Liver (tissue), 9 donors: ENCODE measurements around the gene CEP43. TPM values are rescaled to one million over a fixed set of nuclear protein-coding genes. Genes with fewer than 3 reads are reported as not detected.

Source experiments
- DNase-seq: peaks from one replicate; pipeline ENCODE4 v3.0.0-alpha.2; 2017; ENCODE audit warnings: low spot score
- H3K27ac ChIP-seq, 2 donors: one replicate each; pipeline ENCODE4 v1.7.0; 2013; ENCODE audit warnings: inconsistent platforms in 2 of 2, low read length in 2 of 2, control low read depth in 1 of 2, low read depth in 1 of 2, mild to moderate bottlenecking in 1 of 2
- H3K27me3 ChIP-seq, 4 donors: one replicate each; pipeline versions ENCODE4 v1.6.1 to v1.7.0; 2013; ENCODE audit warnings: low read length in 3 of 4, inconsistent platforms in 1 of 4, mild to moderate bottlenecking in 1 of 4, moderate library complexity in 1 of 4; ENCODE audit not compliant: control insufficient read depth in 4 of 4, insufficient read depth in 4 of 4
- H3K36me3 ChIP-seq, 4 donors: one replicate each; pipeline versions ENCODE4 v1.6.1 to v1.7.0; 2013; ENCODE audit warnings: low read length in 3 of 4, mild to moderate bottlenecking in 3 of 4, low read depth in 1 of 4, moderate library complexity in 1 of 4; ENCODE audit not compliant: control insufficient read depth in 4 of 4, insufficient read depth in 3 of 4
- H3K4me1 ChIP-seq, 4 donors: one replicate each; pipeline versions ENCODE4 v1.6.1 to v1.7.0; 2013; ENCODE audit warnings: low read length in 3 of 4, mild to moderate bottlenecking in 3 of 4, moderate library complexity in 1 of 4; ENCODE audit not compliant: control insufficient read depth in 4 of 4, insufficient read depth in 4 of 4
- H3K4me3 ChIP-seq, 3 donors: one replicate each; pipeline versions ENCODE4 v1.6.1 to v1.7.0; 2013; ENCODE audit warnings: low read length in 3 of 3, control low read depth in 1 of 3, low read depth in 1 of 3, mild to moderate bottlenecking in 1 of 3
- H3K9ac ChIP-seq, 2 donors: one replicate each; pipeline ENCODE4 v1.7.0; 2013; ENCODE audit warnings: low read length in 2 of 2, mild to moderate bottlenecking in 2 of 2, moderate library complexity in 2 of 2, control low read depth in 1 of 2, low read depth in 1 of 2
- H3K9me3 ChIP-seq, 4 donors: one replicate each; pipeline versions ENCODE4 v1.6.1 to v1.7.0; 2013; ENCODE audit warnings: low read length in 3 of 4; ENCODE audit not compliant: control insufficient read depth in 4 of 4
- ATF3 ChIP-seq: IDR thresholded peaks from 2 replicates; pipeline ENCODE4 v1.6.1; 2016; ENCODE audit warnings: antibody characterized with exemption
- EGR1 ChIP-seq, 2 donors: IDR thresholded peaks; 2 replicates each; pipeline ENCODE4 v1.6.1; 2016 to 2018; ENCODE audit warnings: antibody characterized with exemption in 2 of 2, low read depth in 2 of 2
- FOXA1 ChIP-seq: IDR thresholded peaks from 2 replicates; pipeline ENCODE4 v1.6.1; 2016; ENCODE audit warnings: antibody characterized with exemption
- FOXA2 ChIP-seq: IDR thresholded peaks from 2 replicates; pipeline ENCODE4 v1.6.1; 2016; ENCODE audit warnings: antibody characterized with exemption
- GABPA ChIP-seq, 2 donors: IDR thresholded peaks in 1 of 2; conservative IDR thresholded peaks in 1 of 2; 2 replicates each; pipeline ENCODE4 v1.6.1; 2016; ENCODE audit warnings: antibody characterized with exemption in 2 of 2, mild to moderate bottlenecking in 1 of 2, moderate library complexity in 1 of 2
- HNF4A ChIP-seq, 2 donors: conservative IDR thresholded peaks; 2 replicates each; pipeline ENCODE4 v1.6.1; 2016; ENCODE audit warnings: antibody characterized with exemption in 2 of 2, mild to moderate bottlenecking in 2 of 2
- HNF4G ChIP-seq: IDR thresholded peaks from 2 replicates; pipeline ENCODE4 v1.6.1; 2016; ENCODE audit warnings: antibody characterized with exemption
- MAX ChIP-seq: IDR thresholded peaks from 2 replicates; pipeline ENCODE4 v1.6.1; 2016; ENCODE audit warnings: antibody characterized with exemption
- NR2F2 ChIP-seq: IDR thresholded peaks from 2 replicates; pipeline ENCODE4 v1.6.1; 2016; ENCODE audit warnings: antibody characterized with exemption
- REST ChIP-seq: IDR thresholded peaks from 2 replicates; pipeline ENCODE4 v1.6.1; 2016; ENCODE audit warnings: antibody characterized with exemption, mild to moderate bottlenecking
- RXRA ChIP-seq, 2 donors: IDR thresholded peaks; 2 replicates each; pipeline ENCODE4 v1.6.1; 2017 to 2018; ENCODE audit warnings: antibody characterized with exemption in 2 of 2, mild to moderate bottlenecking in 1 of 2
- SP1 ChIP-seq: IDR thresholded peaks from 2 replicates; pipeline ENCODE4 v1.6.1; 2018; ENCODE audit warnings: antibody characterized with exemption, mild to moderate bottlenecking
- TAF1 ChIP-seq: conservative IDR thresholded peaks from 2 replicates; pipeline ENCODE4 v1.6.1; 2016; ENCODE audit warnings: antibody characterized with exemption, mild to moderate bottlenecking
- YY1 ChIP-seq: IDR thresholded peaks from 2 replicates; pipeline ENCODE4 v1.6.1; 2016; ENCODE audit warnings: antibody characterized with exemption, mild to moderate bottlenecking
- ZBTB33 ChIP-seq: IDR thresholded peaks from 2 replicates; pipeline ENCODE4 v1.6.1; 2016; ENCODE audit warnings: antibody characterized with exemption
- WGBS: extraction: QIAGEN DNeasy Blood & Tissue Kit; methylation state at CpG from one replicate; pipeline ENCODE4 v1.1.7; 2013; 5-methylcytosine and 5-hydroxymethylcytosine counted together
- polyA plus RNA-seq, 2 donors: library from polyadenylated mRNA; stranded (reverse) in 1 of 2; unstranded in 1 of 2; fragments of 200-250 nt in 1 of 2; fragments of >200 nt in 1 of 2; fragmentation: Nextera tagmentation in 1 of 2; extraction: Ambion mirVana in 1 of 2; gene quantifications; one replicate each; pipeline versions ENCODE4 v1.2.1 to v1.2.3, GENCODE V29; 2013 to 2015
- total RNA-seq, 2 donors: library from RNA; depleted of rRNA; stranded (reverse); fragments of >200 nt; gene quantifications; one replicate each; pipeline ENCODE4 v1.2.3, GENCODE V29; 2014
- TF ChIP-seq, protein P1 (sequence below): fragments of 150-350 bp; IDR thresholded peaks from 2 replicates; pipeline ENCODE4 v1.5.1; 2017; ENCODE audit warnings: improper control_type of control experiment, low read depth, low read length; ENCODE audit not compliant: missing input control
- donor health status: healthy.
- donor health status: healthy.
- donor health status: healthy.
- donor health status: healthy.
- donor health status: healthy.

Gene CEP43
- total and polyA plus RNA-seq, 4 donors = 12.0 to 32.0 (median 18.0) TPM

GRCh38 chr6:167020206-167020605, 21.0 kb downstream of the CEP43 start:
- Histone ChIP-seq H3K9me3 (no peaks in the 10 kb centered on the region), H3K36me3 (peaks cover 2 to 38% (median 19%) of the 10 kb centered on the region in 4 donors), H3K27me3 (no peaks in the 10 kb centered on the region), H3K27ac (no peak overlapping the region), H3K4me1 (no peaks in the 10 kb centered on the region), H3K9ac (no peak overlapping the region), H3K4me3 (no peak overlapping the region)
- WGBS = 95% methylated on average over 3 of the region's 3 CpGs
- no peak for DNase-seq
- TF ChIP-seq TAF1 (no peak), ATF3 (no peak), MAX (no peak), FOXA2 (no peak), GABPA (IDR thresholded peaks at IDR 0.05 in 1 of 2, conservative IDR thresholded peaks at IDR 0.05 in 1 of 2) (no peak), REST (no peak), RXRA (IDR thresholded peaks at IDR 0.05) (no peak), NR2F2 (no peak)

GRCh38 chr6:167027308-167027707, 28.1 kb downstream of the CEP43 start:
- Histone ChIP-seq H3K4me1 (no peaks in the 10 kb centered on the region), H3K4me3 (no peak overlapping the region), H3K27me3 (no peaks in the 10 kb centered on the region), H3K9ac (no peak overlapping the region), H3K36me3 (peaks cover 8 to 70% (median 32%) of the 10 kb centered on the region in 4 donors), H3K27ac (no peak overlapping the region), H3K9me3 (no peaks in the 10 kb centered on the region)
- no peak for TF ChIP-seq TAF1
- no peak for TF ChIP-seq ATF3
- no peak for TF ChIP-seq MAX
- TF ChIP-seq RXRA (IDR thresholded peaks at IDR 0.05) = no peak
- no peak for TF ChIP-seq SP1
- no peak for TF ChIP-seq HNF4A (conservative IDR thresholded peaks at IDR 0.05)
- TF ChIP-seq HNF4G = no peak
- no peak for TF ChIP-seq FOXA1
- TF ChIP-seq EGR1 (IDR thresholded peaks at IDR 0.05; ENCODE audit: low read depth in 2 of 2) = no peak
- no peak for TF ChIP-seq REST
- no peak for TF ChIP-seq FOXA2
- TF ChIP-seq, protein P1, sequence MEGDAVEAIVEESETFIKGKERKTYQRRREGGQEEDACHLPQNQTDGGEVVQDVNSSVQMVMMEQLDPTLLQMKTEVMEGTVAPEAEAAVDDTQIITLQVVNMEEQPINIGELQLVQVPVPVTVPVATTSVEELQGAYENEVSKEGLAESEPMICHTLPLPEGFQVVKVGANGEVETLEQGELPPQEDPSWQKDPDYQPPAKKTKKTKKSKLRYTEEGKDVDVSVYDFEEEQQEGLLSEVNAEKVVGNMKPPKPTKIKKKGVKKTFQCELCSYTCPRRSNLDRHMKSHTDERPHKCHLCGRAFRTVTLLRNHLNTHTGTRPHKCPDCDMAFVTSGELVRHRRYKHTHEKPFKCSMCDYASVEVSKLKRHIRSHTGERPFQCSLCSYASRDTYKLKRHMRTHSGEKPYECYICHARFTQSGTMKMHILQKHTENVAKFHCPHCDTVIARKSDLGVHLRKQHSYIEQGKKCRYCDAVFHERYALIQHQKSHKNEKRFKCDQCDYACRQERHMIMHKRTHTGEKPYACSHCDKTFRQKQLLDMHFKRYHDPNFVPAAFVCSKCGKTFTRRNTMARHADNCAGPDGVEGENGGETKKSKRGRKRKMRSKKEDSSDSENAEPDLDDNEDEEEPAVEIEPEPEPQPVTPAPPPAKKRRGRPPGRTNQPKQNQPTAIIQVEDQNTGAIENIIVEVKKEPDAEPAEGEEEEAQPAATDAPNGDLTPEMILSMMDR = no peak
- no peak for TF ChIP-seq ZBTB33
- no peak for TF ChIP-seq GABPA (IDR thresholded peaks at IDR 0.05 in 1 of 2, conservative IDR thresholded peaks at IDR 0.05 in 1 of 2)
- no peak for TF ChIP-seq NR2F2
- no peak for TF ChIP-seq YY1
- WGBS = 98% methylated on average over 3 of the region's 3 CpGs
- DNase-seq = no peak
